ENCODE measurements around the gene CREB3.

CREB3 gene

DNA sequence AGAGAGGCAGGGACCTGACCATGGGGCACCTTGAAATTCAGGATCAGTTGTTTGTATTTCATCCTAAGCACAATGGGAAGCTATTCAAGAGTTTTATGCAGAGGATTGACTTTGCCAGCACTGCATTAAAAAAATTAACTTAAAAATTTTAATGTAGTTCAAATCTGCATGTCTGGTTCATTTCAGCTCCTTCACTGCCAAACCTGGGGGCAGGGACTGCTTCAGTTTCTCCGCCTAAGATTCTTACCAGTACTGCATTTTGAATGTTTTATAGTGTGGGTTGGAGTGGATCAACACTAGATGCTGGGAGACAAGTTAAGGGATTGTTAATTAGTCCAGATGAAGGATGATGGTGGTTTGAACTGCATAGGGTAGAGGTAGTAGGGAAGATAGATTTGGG lies 37.3 kb downstream of the CREB3 start:
- Histone ChIP-seq H3K27ac (ENCODE audit: low read length) (no peak overlapping the region), H4K20me1 (ENCODE audit: insufficient read depth, low read length) (peaks cover 3% of the 10 kb centered on the region), H3K9me3 (ENCODE audit: insufficient read depth, low read length, severe bottlenecking) (no peaks in the 10 kb centered on the region), H3K36me3 (ENCODE audit: insufficient read depth, low read length) (peaks cover 5% of the 10 kb centered on the region; the same call in 1 of the 2 replicates), H3K4me1 (ENCODE audit: insufficient read depth, low read length) (no peaks in the 10 kb centered on the region), H3K4me2 (ENCODE audit: insufficient read depth, low read length) (no peak overlapping the region), H3K9ac (ENCODE audit: low read depth, low read length) (no peak overlapping the region), H3K4me3 (ENCODE audit: low read depth in 1 of 2, low read length in 2 of 2) (no peak overlapping the region), H2AFZ (ENCODE audit: low read depth, low read length) (no peak overlapping the region), H3K79me2 (ENCODE audit: insufficient read depth, low read length) (peaks cover 27% of the 10 kb centered on the region), H3K27me3 (ENCODE audit: insufficient read depth, low read length, poor library complexity) (no peaks in the 10 kb centered on the region)
- TF ChIP-seq, protein P1, sequence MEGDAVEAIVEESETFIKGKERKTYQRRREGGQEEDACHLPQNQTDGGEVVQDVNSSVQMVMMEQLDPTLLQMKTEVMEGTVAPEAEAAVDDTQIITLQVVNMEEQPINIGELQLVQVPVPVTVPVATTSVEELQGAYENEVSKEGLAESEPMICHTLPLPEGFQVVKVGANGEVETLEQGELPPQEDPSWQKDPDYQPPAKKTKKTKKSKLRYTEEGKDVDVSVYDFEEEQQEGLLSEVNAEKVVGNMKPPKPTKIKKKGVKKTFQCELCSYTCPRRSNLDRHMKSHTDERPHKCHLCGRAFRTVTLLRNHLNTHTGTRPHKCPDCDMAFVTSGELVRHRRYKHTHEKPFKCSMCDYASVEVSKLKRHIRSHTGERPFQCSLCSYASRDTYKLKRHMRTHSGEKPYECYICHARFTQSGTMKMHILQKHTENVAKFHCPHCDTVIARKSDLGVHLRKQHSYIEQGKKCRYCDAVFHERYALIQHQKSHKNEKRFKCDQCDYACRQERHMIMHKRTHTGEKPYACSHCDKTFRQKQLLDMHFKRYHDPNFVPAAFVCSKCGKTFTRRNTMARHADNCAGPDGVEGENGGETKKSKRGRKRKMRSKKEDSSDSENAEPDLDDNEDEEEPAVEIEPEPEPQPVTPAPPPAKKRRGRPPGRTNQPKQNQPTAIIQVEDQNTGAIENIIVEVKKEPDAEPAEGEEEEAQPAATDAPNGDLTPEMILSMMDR (IDR thresholded peaks at IDR 0.05; ENCODE audit: borderline replicate concordance, extremely low read depth, low read length, poor library complexity, severe bottlenecking) = no peak
- no peak for TF ChIP-seq EZH2 (IDR thresholded peaks at IDR 0.05; ENCODE audit: borderline replicate concordance, low read depth, low read length, severe bottlenecking)
- DNase-seq = no peak
- ATAC-seq (ENCODE audit: insufficient read depth, low read depth) = no peak

DNA sequence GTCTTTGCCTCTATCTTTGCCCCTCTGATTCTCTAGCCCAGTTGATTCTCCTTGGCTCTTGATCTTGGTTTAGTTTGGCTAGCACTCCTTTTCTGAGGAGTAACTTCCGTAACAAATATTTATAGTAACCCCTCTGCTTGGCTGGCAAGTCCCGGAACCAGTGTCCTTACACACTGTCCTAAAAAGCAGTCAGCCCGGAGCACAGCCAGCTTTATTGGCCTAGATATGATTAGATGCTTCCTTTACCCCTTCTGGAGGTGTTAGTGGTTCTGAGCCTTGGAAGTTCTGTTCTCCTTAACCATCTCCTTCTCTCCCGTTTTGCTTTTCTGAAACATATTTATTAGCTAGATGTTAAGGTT lies 38.6 kb downstream of the CREB3 start:
- TF ChIP-seq, protein P1 (IDR thresholded peaks at IDR 0.05; ENCODE audit: borderline replicate concordance, extremely low read depth, low read length, poor library complexity, severe bottlenecking) = no peak
- TF ChIP-seq EZH2 (IDR thresholded peaks at IDR 0.05; ENCODE audit: borderline replicate concordance, low read depth, low read length, severe bottlenecking) = no peak
- Histone ChIP-seq H3K79me2 (ENCODE audit: insufficient read depth, low read length) (peaks cover 21% of the 10 kb centered on the region), H3K9me3 (ENCODE audit: insufficient read depth, low read length, severe bottlenecking) (no peaks in the 10 kb centered on the region), H3K4me1 (ENCODE audit: insufficient read depth, low read length) (no peaks in the 10 kb centered on the region), H3K36me3 (ENCODE audit: insufficient read depth, low read length) (peaks cover 5% of the 10 kb centered on the region; the same call in 1 of the 2 replicates), H3K27ac (ENCODE audit: low read length) (no peak overlapping the region), H3K9ac (ENCODE audit: low read depth, low read length) (no peak overlapping the region), H4K20me1 (ENCODE audit: insufficient read depth, low read length) (peaks cover 3% of the 10 kb centered on the region), H2AFZ (ENCODE audit: low read depth, low read length) (no peak overlapping the region), H3K27me3 (ENCODE audit: insufficient read depth, low read length, poor library complexity) (no peaks in the 10 kb centered on the region), H3K4me3 (ENCODE audit: low read depth in 1 of 2, low read length in 2 of 2) (no peak overlapping the region), H3K4me2 (ENCODE audit: insufficient read depth, low read length) (no peak overlapping the region)
- DNase-seq (no peak), ATAC-seq (ENCODE audit: insufficient read depth, low read depth) (no peak)

DNA sequence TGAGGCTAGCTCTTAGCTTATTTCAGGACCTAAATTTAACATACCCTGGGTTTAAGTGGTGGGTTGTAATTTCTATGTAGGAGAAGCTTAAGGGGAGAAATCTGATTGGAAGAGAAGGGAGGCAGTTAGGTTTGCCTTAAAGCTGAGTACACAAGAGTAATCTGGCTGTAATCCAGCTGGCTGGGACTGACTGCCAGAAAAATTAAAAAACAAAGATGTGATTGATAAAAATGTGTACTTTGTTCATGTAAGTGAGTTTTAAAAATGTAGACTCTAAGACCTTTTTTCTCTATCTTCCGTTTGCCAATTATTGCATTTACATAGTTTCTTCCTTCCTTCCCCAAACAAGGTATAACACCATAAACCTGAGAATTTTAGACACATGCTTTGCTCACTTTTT lies 39.1 kb downstream of the CREB3 start:
- DNase-seq (no peak), ATAC-seq (ENCODE audit: insufficient read depth, low read depth) (no peak)
- H3K36me3 ChIP-seq (ENCODE audit: insufficient read depth, low read length) = peaks cover 5% of the 10 kb centered on the region; the same call in 1 of the 2 replicates
- H3K9me3 ChIP-seq (ENCODE audit: insufficient read depth, low read length, severe bottlenecking) = no peaks in the 10 kb centered on the region
- H3K4me2 ChIP-seq (ENCODE audit: insufficient read depth, low read length) = no peak overlapping the region
- no peaks in the 10 kb centered on the region for H3K27me3 ChIP-seq (ENCODE audit: insufficient read depth, low read length, poor library complexity)
- no peaks in the 10 kb centered on the region for H3K4me1 ChIP-seq (ENCODE audit: insufficient read depth, low read length)
- H3K79me2 ChIP-seq (ENCODE audit: insufficient read depth, low read length) = peaks cover 19% of the 10 kb centered on the region
- H3K9ac ChIP-seq (ENCODE audit: low read depth, low read length) = no peak overlapping the region
- H2AFZ ChIP-seq (ENCODE audit: low read depth, low read length) = no peak overlapping the region
- peaks cover 3% of the 10 kb centered on the region for H4K20me1 ChIP-seq (ENCODE audit: insufficient read depth, low read length)
- no peak overlapping the region for H3K27ac ChIP-seq (ENCODE audit: low read length)
- no peak for TF ChIP-seq EZH2 (IDR thresholded peaks at IDR 0.05; ENCODE audit: borderline replicate concordance, low read depth, low read length, severe bottlenecking)
- TF ChIP-seq, protein P1 (IDR thresholded peaks at IDR 0.05; ENCODE audit: borderline replicate concordance, extremely low read depth, low read length, poor library complexity, severe bottlenecking) = no peak
- H3K4me3 ChIP-seq (ENCODE audit: low read depth in 1 of 2, low read length in 2 of 2) = no peak overlapping the region

DNA sequence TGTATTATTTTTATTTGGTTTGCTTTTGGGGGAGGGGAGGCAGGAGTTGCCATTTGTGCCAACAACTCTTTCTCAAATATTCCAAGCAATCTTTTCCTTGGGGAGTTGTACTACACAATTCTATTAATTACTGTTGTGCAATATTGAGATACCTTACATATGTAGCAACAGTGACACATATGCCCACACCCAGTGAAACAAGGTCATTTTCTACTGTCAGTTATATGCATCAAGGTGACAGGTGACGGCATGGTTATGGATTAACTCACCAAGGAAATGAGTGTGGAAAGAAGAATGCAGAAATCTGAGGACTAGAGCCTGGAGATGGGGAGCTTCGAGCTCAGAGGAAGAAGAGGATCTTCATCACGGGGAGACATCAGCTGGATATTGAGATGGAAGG lies 39.5 kb downstream of the CREB3 start:
- TF ChIP-seq EZH2 (IDR thresholded peaks at IDR 0.05; ENCODE audit: borderline replicate concordance, low read depth, low read length, severe bottlenecking) = no peak
- TF ChIP-seq, protein P1 (IDR thresholded peaks at IDR 0.05; ENCODE audit: borderline replicate concordance, extremely low read depth, low read length, poor library complexity, severe bottlenecking) = no peak
- Histone ChIP-seq H2AFZ (ENCODE audit: low read depth, low read length) (no peak overlapping the region), H3K27ac (ENCODE audit: low read length) (no peak overlapping the region), H3K36me3 (ENCODE audit: insufficient read depth, low read length) (peaks cover 5% of the 10 kb centered on the region; the same call in 1 of the 2 replicates), H3K27me3 (ENCODE audit: insufficient read depth, low read length, poor library complexity) (no peaks in the 10 kb centered on the region), H3K4me2 (ENCODE audit: insufficient read depth, low read length) (no peak overlapping the region), H3K9me3 (ENCODE audit: insufficient read depth, low read length, severe bottlenecking) (no peaks in the 10 kb centered on the region), H3K79me2 (ENCODE audit: insufficient read depth, low read length) (peaks cover 17% of the 10 kb centered on the region), H3K9ac (ENCODE audit: low read depth, low read length) (no peak overlapping the region), H3K4me3 (ENCODE audit: low read depth in 1 of 2, low read length in 2 of 2) (no peak overlapping the region), H3K4me1 (ENCODE audit: insufficient read depth, low read length) (no peaks in the 10 kb centered on the region), H4K20me1 (ENCODE audit: insufficient read depth, low read length) (peaks cover 3% of the 10 kb centered on the region)
- ATAC-seq (ENCODE audit: insufficient read depth, low read depth) (no peak), DNase-seq (no peak)

Data from DND-41 (cell line).